CD4-positive, alpha-beta T cell (primary cell): Measurements from ENCODE around the gene GAD2. TPM values are rescaled to one million over a fixed set of nuclear protein-coding genes. Genes with fewer than 3 reads are reported as not detected.

Experiments
- ATAC-seq: fragments of 200-7000 bp; cut with Tn5 transposase; one replicate; pipeline ENCODE4 v1.10.0; 2022; ENCODE audit warnings: mild to moderate bottlenecking; ENCODE audit not compliant: poor library complexity
- CTCF ChIA-PET: fragments of 350-600 bp; sonication (Branson Sonifier 250); formaldehyde crosslinking; loops from one replicate; lab custom pipeline; 2021; ENCODE audit warnings: antibody characterized with exemption, inconsistent platforms; lab: Charles Lee
- POLR2A ChIA-PET: fragments of 350-600 bp; sonication (Branson Sonifier 250); formaldehyde crosslinking; loops from one replicate; lab custom pipeline; 2021; ENCODE audit warnings: antibody characterized with exemption, inconsistent platforms; lab: Charles Lee
- DNase-seq, 14 experiments: peaks; one replicate each; pipeline ENCODE4 v3.0.0-alpha.2; 2013 to 2020; ENCODE audit warnings: mixed read lengths in 2 of 14
- H3K27ac ChIP-seq, 2 donors: one replicate each; pipeline versions ENCODE4 v1.5.1 to v1.7.0; 2013; ENCODE audit warnings: low read length in 2 of 2, low read depth in 1 of 2, mild to moderate bottlenecking in 1 of 2
- H3K27me3 ChIP-seq, 2 experiments: 1 replicate in 1 of 2; 2 replicates in 1 of 2; pipeline versions ENCODE4 v1.6.1 to v1.7.0; 2013; ENCODE audit warnings: low read length in 2 of 2, control low read depth in 1 of 2, mild to moderate bottlenecking in 1 of 2, moderate library complexity in 1 of 2; ENCODE audit not compliant: insufficient read depth in 2 of 2, control insufficient read depth in 1 of 2
- H3K36me3 ChIP-seq: one replicate; pipeline ENCODE4 v1.6.1; 2013; ENCODE audit warnings: low read length, control low read depth; ENCODE audit not compliant: insufficient read depth
- H3K4me1 ChIP-seq: one replicate; pipeline ENCODE4 v1.6.1; 2013; ENCODE audit warnings: low read length, control low read depth; ENCODE audit not compliant: insufficient read depth
- H3K4me3 ChIP-seq: one replicate; pipeline ENCODE4 v1.5.1; 2013; ENCODE audit warnings: mild to moderate bottlenecking, low read length, moderate library complexity
- H3K9me3 ChIP-seq, 2 experiments: 1 replicate in 1 of 2; 2 replicates in 1 of 2; pipeline versions ENCODE4 v1.6.1 to v1.7.0; 2013; ENCODE audit warnings: low read length in 2 of 2, mild to moderate bottlenecking in 2 of 2, control low read depth in 1 of 2, moderate library complexity in 1 of 2; ENCODE audit not compliant: control insufficient read depth in 1 of 2, insufficient read depth in 1 of 2
- H3K27ac Mint-ChIP-seq: one replicate; pipeline ENCODE4 v1.8.0; 2020; ENCODE audit warnings: mixed read lengths
- H3K27me3 Mint-ChIP-seq: one replicate; pipeline ENCODE4 v1.8.0; 2021; ENCODE audit warnings: mixed read lengths
- H3K36me3 Mint-ChIP-seq: one replicate; pipeline ENCODE4 v1.8.0; 2021; ENCODE audit warnings: low read depth, mixed read lengths
- H3K4me1 Mint-ChIP-seq: one replicate; pipeline ENCODE4 v1.8.0; 2021; ENCODE audit warnings: low read depth, mixed read lengths
- H3K4me3 Mint-ChIP-seq: one replicate; pipeline ENCODE4 v1.8.0; 2020; ENCODE audit warnings: mild to moderate bottlenecking, mixed read lengths
- H3K9me3 Mint-ChIP-seq: one replicate; pipeline ENCODE4 v1.8.0; 2020; ENCODE audit warnings: mixed read lengths
- CTCF ChIP-seq: fragments of 200-600 bp; IDR thresholded peaks from one replicate; pipeline ENCODE4 v1.8.0; 2022; ENCODE audit warnings: antibody characterized with exemption, mild to moderate bottlenecking
- intact Hi-C, 2 experiments: fragments of 100-400 bp; cut with DNase I in 1 of 2; cut with micrococcal nuclease in 1 of 2; formaldehyde crosslinking; loops; one replicate each; pipeline versions ENCODE4 v1.15.1 to v1.9.0; 2023 to 2025; cut with DNase I, micrococcal nuclease
- total RNA-seq, 174 experiments: library from RNA in 2 of 174; stranded (reverse) in 2 of 174; gene quantifications; one replicate each; pipeline ENCODE4 v1.2.3 and lab custom pipeline; 2021 to 2026

GAD2 gene
- total RNA-seq, 2 experiments from 2014 or later, result not detected

DNA sequence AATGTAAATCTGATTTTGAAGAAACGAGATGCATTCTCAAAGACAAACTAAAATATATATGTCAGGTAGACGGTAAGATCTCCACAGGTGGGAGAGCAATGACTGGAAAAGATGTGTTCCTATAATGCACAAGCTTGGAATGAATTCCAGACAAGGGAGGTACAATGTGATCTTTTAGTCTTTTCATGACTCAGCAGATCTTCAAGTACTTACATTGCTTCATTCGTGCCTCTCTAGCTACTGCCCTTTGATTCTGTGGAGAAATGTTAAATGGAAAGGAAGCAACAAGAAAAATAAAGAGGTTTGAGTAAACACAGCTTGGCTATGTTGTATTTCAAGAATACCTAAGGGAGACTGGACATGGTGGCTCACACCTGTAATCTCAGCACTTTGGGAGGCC, 106.6 kb downstream of the GAD2 start:
- no peaks in the 10 kb centered on the region for H3K9me3 Mint-ChIP-seq
- intact Hi-C loops, result no loop called here
- no peaks in the 10 kb centered on the region for H3K9me3 ChIP-seq
- H3K36me3 ChIP-seq, result no peaks in the 10 kb centered on the region
- ChIA-PET POLR2A (no interaction called here), CTCF (no interaction called here)
- no peak for TF ChIP-seq CTCF
- peaks cover 5% of the 10 kb centered on the region for H3K27me3 Mint-ChIP-seq
- no peak overlapping the region for H3K4me3 Mint-ChIP-seq
- H3K36me3 Mint-ChIP-seq, result no peaks in the 10 kb centered on the region
- no peaks in the 10 kb centered on the region for H3K4me1 ChIP-seq
- ATAC-seq (no peak), DNase-seq (no peak)
- H3K27ac Mint-ChIP-seq, result no peak overlapping the region
- H3K27me3 ChIP-seq, result peaks cover 0 to 2% of the 10 kb centered on the region in 2 experiments
- no peak overlapping the region for H3K27ac ChIP-seq
- no peak overlapping the region for H3K4me3 ChIP-seq
- H3K4me1 Mint-ChIP-seq, result no peaks in the 10 kb centered on the region

GRCh38 chr10:26326851-26327250, 110.3 kb downstream of the GAD2 start:
- Histone ChIP-seq H3K36me3 (no peaks in the 10 kb centered on the region), H3K4me1 (no peaks in the 10 kb centered on the region), H3K27me3 (no peaks in the 10 kb centered on the region), H3K9me3 (no peaks in the 10 kb centered on the region), H3K27ac (no peak overlapping the region), H3K4me3 (no peak overlapping the region)
- Mint-ChIP-seq H3K4me1 (no peaks in the 10 kb centered on the region), H3K27ac (no peak overlapping the region), H3K4me3 (no peak overlapping the region), H3K27me3 (peaks cover 4% of the 10 kb centered on the region), H3K9me3 (no peaks in the 10 kb centered on the region), H3K36me3 (no peaks in the 10 kb centered on the region)
- ATAC-seq (no peak), DNase-seq (no peak)
- CTCF ChIA-PET, result no interaction called here
- POLR2A ChIA-PET, result no interaction called here
- intact Hi-C loops, result no loop called here
- TF ChIP-seq CTCF, result no peak

DNA sequence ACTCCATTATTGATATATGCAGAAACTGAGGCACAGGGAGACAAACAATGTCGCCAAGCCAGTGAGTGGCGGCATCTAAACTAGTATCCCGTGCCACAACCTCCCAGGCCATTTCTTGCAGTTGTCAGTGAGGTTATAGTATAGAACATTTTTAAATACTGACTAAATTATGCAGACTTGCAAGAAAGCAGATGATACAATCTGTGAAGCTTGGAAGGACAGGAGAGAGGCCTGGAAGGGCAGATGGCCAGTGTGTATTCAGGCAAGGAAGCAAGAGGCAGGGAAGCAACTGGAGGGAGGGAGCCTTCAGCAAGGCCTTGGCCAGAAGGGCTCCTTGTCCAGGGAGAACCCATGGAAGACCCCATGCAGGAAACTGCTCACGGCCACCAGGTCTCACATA, 111.2 kb downstream of the GAD2 start:
- H3K4me1 ChIP-seq, result no peaks in the 10 kb centered on the region
- Mint-ChIP-seq H3K9me3 (no peaks in the 10 kb centered on the region), H3K4me1 (no peaks in the 10 kb centered on the region), H3K36me3 (no peaks in the 10 kb centered on the region), H3K4me3 (no peak overlapping the region), H3K27me3 (peaks cover 4% of the 10 kb centered on the region), H3K27ac (no peak overlapping the region)
- POLR2A ChIA-PET, result no interaction called here
- no peaks in the 10 kb centered on the region for H3K36me3 ChIP-seq
- DNase-seq (no peak), ATAC-seq (no peak)
- no peaks in the 10 kb centered on the region for H3K9me3 ChIP-seq
- H3K27ac ChIP-seq, result no peak overlapping the region
- no peak overlapping the region for H3K4me3 ChIP-seq
- no peak for TF ChIP-seq CTCF
- H3K27me3 ChIP-seq, result no peaks in the 10 kb centered on the region
- intact Hi-C loops, result no loop called here
- CTCF ChIA-PET, result no interaction called here
